Left hindlimb (tissue), 1 donor: ENCODE data around the gene HDAC9.

Experiments used
- DNase-seq: peaks from one replicate; pipeline ENCODE4 v3.0.0-alpha.2; 2018

Gene HDAC9

GRCh38 chr7:18858232-18858631 is 362.7 kb downstream of the HDAC9 start:
- DNase-seq: no peak

GRCh38 chr7:18859318-18859717 is 363.8 kb downstream of the HDAC9 start:
- DNase-seq: no peak

- DNase-seq: no peak
Observed at GRCh38 chr7:18860221-18860620, 364.7 kb downstream of the HDAC9 start.

- no peak for DNase-seq
Observed at GRCh38 chr7:18861514-18862118, 366.1 kb downstream of the HDAC9 start.

GRCh38 chr7:18864967-18865366 is 369.4 kb downstream of the HDAC9 start:
- no peak for DNase-seq

- DNase-seq: peak; percentile 34
Observed at GRCh38 chr7:18866359-18867036, 370.9 kb downstream of the HDAC9 start.

GRCh38 chr7:18872344-18872743 is 376.8 kb downstream of the HDAC9 start:
- no peak for DNase-seq

- no peak for DNase-seq
Observed at GRCh38 chr7:18873734-18874336, 378.3 kb downstream of the HDAC9 start.

- DNase-seq: no peak
Observed at GRCh38 chr7:18874880-18875279, 379.3 kb downstream of the HDAC9 start.

- DNase-seq: no peak
Observed at GRCh38 chr7:18877874-18878273, 382.3 kb downstream of the HDAC9 start.

- no peak for DNase-seq
Observed at GRCh38 chr7:18886832-18887231, 391.3 kb downstream of the HDAC9 start.

- no peak for DNase-seq
Observed at GRCh38 chr7:18889436-18889835, 393.9 kb downstream of the HDAC9 start.

- DNase-seq: no peak
Observed at GRCh38 chr7:18890134-18890533, 394.6 kb downstream of the HDAC9 start.

- no peak for DNase-seq
Observed at GRCh38 chr7:18890885-18891621, 395.5 kb downstream of the HDAC9 start.

- no peak for DNase-seq
Observed at GRCh38 chr7:18893156-18893555, 397.6 kb downstream of the HDAC9 start.

- no peak for DNase-seq
Observed at GRCh38 chr7:18894155-18894554, 398.6 kb downstream of the HDAC9 start.

GRCh38 chr7:18895456-18895855 is 399.9 kb downstream of the HDAC9 start:
- DNase-seq: no peak

- DNase-seq: no peak
Observed at GRCh38 chr7:18896343-18896975, 400.9 kb downstream of the HDAC9 start.

- DNase-seq: no peak
Observed at GRCh38 chr7:18900236-18900635, 404.7 kb downstream of the HDAC9 start.

GRCh38 chr7:18900803-18901202 is 405.3 kb downstream of the HDAC9 start:
- DNase-seq: no peak

GRCh38 chr7:18901351-18901750 is 405.8 kb downstream of the HDAC9 start:
- DNase-seq: no peak

- DNase-seq: no peak
Observed at GRCh38 chr7:18901982-18902421, 406.5 kb downstream of the HDAC9 start.

GRCh38 chr7:18902892-18903291 is 407.3 kb downstream of the HDAC9 start:
- no peak for DNase-seq
